GM12878 (cell line): ENCODE measurements around the gene AKR1A1. TPM values are rescaled to one million over a fixed set of nuclear protein-coding genes. Genes with fewer than 3 reads are reported as not detected.
A peak's percentile ranks its signal among the peaks of the same experiment; 100 is the strongest.

Experiments used
- CEBPB ChIP-seq, 2 experiments: fragments of 150-350 bp in 1 of 2; IDR thresholded peaks; 2 replicates each; pipeline ENCODE4 v1.6.1; 2012 to 2014; ENCODE audit warnings: low read depth in 2 of 2, low read length in 2 of 2, borderline replicate concordance in 1 of 2, inconsistent platforms in 1 of 2
- CREB1 ChIP-seq: IDR thresholded peaks from 2 replicates; pipeline ENCODE4 v1.6.1; 2012; ENCODE audit warnings: low read depth, mild to moderate bottlenecking, inconsistent platforms
- EED ChIP-seq: sonication (generic); IDR thresholded peaks from 2 replicates; pipeline ENCODE4 v1.6.1; 2016; ENCODE audit warnings: antibody characterized with exemption, low read depth
- EP300 ChIP-seq, 2 experiments: fragments of 150-350 bp in 1 of 2; IDR thresholded peaks; 2 replicates each; pipeline ENCODE4 v1.6.1; 2011 to 2012; ENCODE audit warnings: low read depth in 2 of 2, low read length in 2 of 2, borderline replicate concordance in 1 of 2, improper control_type of control experiment in 1 of 2, inconsistent platforms in 1 of 2; ENCODE audit not compliant: control insufficient read depth in 1 of 2
- ETV6 ChIP-seq, 2 experiments: fragments of 450-650 bp in 1 of 2; IDR thresholded peaks in 1 of 2; conservative IDR thresholded peaks in 1 of 2; 2 replicates each; pipeline ENCODE4 v1.6.1; 2014; ENCODE audit warnings: antibody characterized with exemption in 1 of 2, borderline replicate concordance in 1 of 2, low read depth in 1 of 2, mild to moderate bottlenecking in 1 of 2, moderate library complexity in 1 of 2
- FOS ChIP-seq: IDR thresholded peaks from 3 replicates; pipeline ENCODE4 v1.6.1; 2011; ENCODE audit warnings: borderline replicate concordance; ENCODE audit not compliant: insufficient read length; ENCODE audit errors: extremely low read depth
- HDGF ChIP-seq: fragments of 450-650 bp; IDR thresholded peaks from 2 replicates; pipeline ENCODE4 v1.6.1; 2016; ENCODE audit warnings: antibody characterized with exemption
- MEF2B ChIP-seq: fragments of 450-650 bp; IDR thresholded peaks from 2 replicates; pipeline ENCODE4 v1.6.1; 2018; ENCODE audit warnings: mild to moderate bottlenecking, moderate library complexity; ENCODE audit not compliant: partially characterized antibody, poor library complexity, severe bottlenecking
- MTA2 ChIP-seq: fragments of 450-650 bp; IDR thresholded peaks from 2 replicates; pipeline ENCODE4 v1.6.1; 2016; ENCODE audit warnings: low read depth, mild to moderate bottlenecking, moderate library complexity
- MTA3 ChIP-seq: IDR thresholded peaks from 2 replicates; pipeline ENCODE4 v1.6.1; 2012; ENCODE audit warnings: low read length, inconsistent platforms, borderline replicate concordance
- NR2F1 ChIP-seq: fragments of 450-650 bp; conservative IDR thresholded peaks from 2 replicates; pipeline ENCODE4 v1.6.1; 2017; ENCODE audit warnings: mild to moderate bottlenecking
- PAX8 ChIP-seq: fragments of 450-650 bp; IDR thresholded peaks from 2 replicates; pipeline ENCODE4 v1.6.1; 2017; ENCODE audit warnings: mild to moderate bottlenecking, moderate library complexity
- POU2F2 ChIP-seq: IDR thresholded peaks from 3 replicates; pipeline ENCODE4 v1.6.1; 2011; ENCODE audit warnings: low read depth, mild to moderate bottlenecking, low read length, borderline replicate concordance
- RFX5 ChIP-seq: IDR thresholded peaks from 2 replicates; pipeline ENCODE4 v1.6.1; 2011; ENCODE audit warnings: low read depth, low read length, improper control_type of control experiment
- SMAD1 ChIP-seq: fragments of 450-650 bp; IDR thresholded peaks from 2 replicates; pipeline ENCODE4 v1.6.1; 2018; ENCODE audit warnings: mild to moderate bottlenecking, low read depth; ENCODE audit not compliant: partially characterized antibody
- SRF ChIP-seq, 2 experiments: IDR thresholded peaks; 2 replicates each; pipeline ENCODE4 v1.6.1; 2011; ENCODE audit warnings: low read depth in 2 of 2, low read length in 2 of 2, mild to moderate bottlenecking in 1 of 2, moderate library complexity in 1 of 2
- STAT1 ChIP-seq: fragments of 450-650 bp; conservative IDR thresholded peaks from 2 replicates; pipeline ENCODE4 v1.6.1; 2014; ENCODE audit warnings: antibody characterized with exemption, mild to moderate bottlenecking
- TBL1XR1 ChIP-seq: IDR thresholded peaks from 2 replicates; pipeline ENCODE4 v1.6.1; 2012; ENCODE audit warnings: low read depth, low read length, improper control_type of control experiment
- YY1 ChIP-seq: IDR thresholded peaks from 2 replicates; pipeline ENCODE4 v1.6.1; 2011; ENCODE audit warnings: low read depth, mild to moderate bottlenecking, low read length
- ZNF207 ChIP-seq: fragments of 450-650 bp; IDR thresholded peaks from 2 replicates; pipeline ENCODE4 v1.6.1; 2014; ENCODE audit warnings: antibody characterized with exemption, mild to moderate bottlenecking, borderline replicate concordance
- ZNF217 ChIP-seq: fragments of 450-650 bp; IDR thresholded peaks from 2 replicates; pipeline ENCODE4 v1.6.1; 2017; ENCODE audit warnings: antibody characterized with exemption, mild to moderate bottlenecking
- ZNF384 ChIP-seq: IDR thresholded peaks from 2 replicates; pipeline ENCODE4 v1.6.1; 2012; ENCODE audit warnings: low read depth, mild to moderate bottlenecking, low read length, improper control_type of control experiment, borderline replicate concordance
- ZSCAN29 ChIP-seq: fragments of 450-650 bp; IDR thresholded peaks from 2 replicates; pipeline ENCODE4 v1.6.1; 2017; ENCODE audit warnings: mild to moderate bottlenecking, moderate library complexity
- polyA plus RNA-seq, 11 experiments: library from polyadenylated mRNA; depleted of rRNA in 4 of 11; unstranded in 6 of 11; stranded (reverse) in 5 of 11; fragments of >200 nt; fragmentation: Nextera tagmentation in 4 of 11; fragmentation: Illumina TruSeq in 1 of 11; extraction: Ambion mirVana in 4 of 11; extraction: Trizol in 1 of 11; gene quantifications; 1 replicate in 1 of 11; 2 replicates in 10 of 11; pipeline versions ENCODE4 v1.2.1 to v1.2.3, GENCODE V29; 2011 to 2016; ENCODE audit warnings: inconsistent platforms in 2 of 11, missing spikeins in 2 of 11, low read depth in 1 of 11
- total RNA-seq, 4 experiments: library from RNA; depleted of rRNA in 3 of 4; stranded (reverse); fragments of >200 nt in 3 of 4; fragmentation: Illumina TruSeq in 1 of 4; extraction: Trizol in 1 of 4; gene quantifications; 2 replicates each; pipeline versions ENCODE4 v1.2.1 to v1.2.3, GENCODE V29; 2013 to 2021
- TF ChIP-seq, protein P1 (sequence below): fragments of 450-650 bp; IDR thresholded peaks from 2 replicates; pipeline ENCODE4 v1.6.1; 2016; ENCODE audit warnings: mild to moderate bottlenecking
- TF ChIP-seq, protein P2 (sequence below): fragments of 450-650 bp; IDR thresholded peaks from 2 replicates; pipeline ENCODE4 v1.6.1; 2017; ENCODE audit warnings: mild to moderate bottlenecking, moderate library complexity

Gene AKR1A1
- total and polyA plus RNA-seq, 10 of the 15 experiments (the other 5 are each of a cell fraction or from before 2014, with no cell fraction given): 187 to 335 (median 241) TPM

DNA sequence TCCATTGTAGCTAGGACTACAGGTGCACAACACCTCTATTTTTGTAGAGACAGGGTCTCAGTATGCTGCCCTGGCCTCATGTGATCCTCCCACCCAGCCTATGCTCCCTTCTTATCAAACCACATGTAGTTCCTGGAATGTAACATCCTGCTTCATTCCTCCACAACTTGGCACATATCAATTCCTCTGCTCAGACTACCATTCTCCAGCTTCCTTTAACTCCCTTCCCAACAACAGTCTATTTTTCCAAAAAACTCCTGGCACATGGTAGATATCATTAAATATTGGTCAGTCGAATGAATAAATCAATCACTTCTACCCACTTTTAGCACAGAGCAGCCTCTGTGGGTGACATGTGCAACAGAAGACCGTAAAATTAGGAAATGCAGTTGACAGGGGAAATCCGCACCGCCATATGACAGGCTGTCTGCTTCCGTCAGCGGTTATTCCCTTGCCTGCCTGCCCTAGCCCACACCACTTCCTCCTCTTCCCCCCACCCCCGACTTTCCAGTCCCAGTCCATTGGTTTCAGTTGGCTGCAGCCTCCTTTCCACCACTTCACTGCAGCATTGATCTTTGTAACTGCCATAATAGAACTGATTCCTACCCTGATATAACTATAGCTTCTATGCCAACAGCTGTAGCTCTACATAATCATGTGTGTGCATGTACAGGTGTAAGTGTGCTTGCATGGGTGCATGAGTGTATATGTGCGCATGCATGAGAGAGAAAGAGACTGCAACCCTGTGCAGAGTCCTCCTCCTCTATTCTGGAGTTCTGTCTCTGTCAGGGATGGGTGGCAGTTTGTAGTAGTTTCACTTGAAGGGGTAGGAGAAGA is 6.8 kb upstream of the AKR1A1 start (continued):
- TF ChIP-seq POU2F2 (peak; percentile 57; the same call in 1 of the 3 replicates), ZNF217 (no peak), CREB1 (peak; percentile 80), STAT1 (no peak), MTA3 (no peak; the same call in 1 of the 2 replicates), EED (peak; percentile 100), TBL1XR1 (peak; percentile 88; the same call in 1 of the 2 replicates), ZNF384 (no peak), ZNF207 (no peak), SMAD1 (no peak), MEF2B (peak; percentile 72), SRF (IDR thresholded peaks at IDR 0.05; ENCODE audit: low read depth in 2 of 2, low read length in 2 of 2) (no peak), YY1 (peak; percentile 70), ETV6 (conservative IDR thresholded peaks at IDR 0.05 in 1 of 2, IDR thresholded peaks at IDR 0.05 in 1 of 2; ENCODE audit: borderline replicate concordance in 1 of 2, low read depth in 1 of 2) (peak in 1 of 2 experiments; percentile 99; a peak in 2 of 4 replicates), CEBPB (IDR thresholded peaks at IDR 0.05; ENCODE audit: borderline replicate concordance in 1 of 2, low read depth in 2 of 2, low read length in 2 of 2) (no peak), NR2F1 (peak; percentile 48), MTA2 (peak; percentile 86), HDGF (peak; percentile 51; the same call in 1 of the 2 replicates), FOS (no peak), PAX8 (no peak), EP300 (IDR thresholded peaks at IDR 0.05; ENCODE audit: borderline replicate concordance in 1 of 2, control insufficient read depth in 1 of 2, low read depth in 2 of 2, low read length in 2 of 2) (peak; percentile 84 to 93), ZSCAN29 (0 out of 2 replicates have a peak, but pooled peaks have one; percentile 21), RFX5 (no peak)
- TF ChIP-seq, protein P1, sequence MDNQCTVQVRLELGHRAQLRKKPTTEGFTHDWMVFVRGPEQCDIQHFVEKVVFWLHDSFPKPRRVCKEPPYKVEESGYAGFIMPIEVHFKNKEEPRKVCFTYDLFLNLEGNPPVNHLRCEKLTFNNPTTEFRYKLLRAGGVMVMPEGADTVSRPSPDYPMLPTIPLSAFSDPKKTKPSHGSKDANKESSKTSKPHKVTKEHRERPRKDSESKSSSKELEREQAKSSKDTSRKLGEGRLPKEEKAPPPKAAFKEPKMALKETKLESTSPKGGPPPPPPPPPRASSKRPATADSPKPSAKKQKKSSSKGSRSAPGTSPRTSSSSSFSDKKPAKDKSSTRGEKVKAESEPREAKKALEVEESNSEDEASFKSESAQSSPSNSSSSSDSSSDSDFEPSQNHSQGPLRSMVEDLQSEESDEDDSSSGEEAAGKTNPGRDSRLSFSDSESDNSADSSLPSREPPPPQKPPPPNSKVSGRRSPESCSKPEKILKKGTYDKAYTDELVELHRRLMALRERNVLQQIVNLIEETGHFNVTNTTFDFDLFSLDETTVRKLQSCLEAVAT: 0 out of 2 replicates have a peak, but pooled peaks have one; percentile 42
- TF ChIP-seq, protein P2, sequence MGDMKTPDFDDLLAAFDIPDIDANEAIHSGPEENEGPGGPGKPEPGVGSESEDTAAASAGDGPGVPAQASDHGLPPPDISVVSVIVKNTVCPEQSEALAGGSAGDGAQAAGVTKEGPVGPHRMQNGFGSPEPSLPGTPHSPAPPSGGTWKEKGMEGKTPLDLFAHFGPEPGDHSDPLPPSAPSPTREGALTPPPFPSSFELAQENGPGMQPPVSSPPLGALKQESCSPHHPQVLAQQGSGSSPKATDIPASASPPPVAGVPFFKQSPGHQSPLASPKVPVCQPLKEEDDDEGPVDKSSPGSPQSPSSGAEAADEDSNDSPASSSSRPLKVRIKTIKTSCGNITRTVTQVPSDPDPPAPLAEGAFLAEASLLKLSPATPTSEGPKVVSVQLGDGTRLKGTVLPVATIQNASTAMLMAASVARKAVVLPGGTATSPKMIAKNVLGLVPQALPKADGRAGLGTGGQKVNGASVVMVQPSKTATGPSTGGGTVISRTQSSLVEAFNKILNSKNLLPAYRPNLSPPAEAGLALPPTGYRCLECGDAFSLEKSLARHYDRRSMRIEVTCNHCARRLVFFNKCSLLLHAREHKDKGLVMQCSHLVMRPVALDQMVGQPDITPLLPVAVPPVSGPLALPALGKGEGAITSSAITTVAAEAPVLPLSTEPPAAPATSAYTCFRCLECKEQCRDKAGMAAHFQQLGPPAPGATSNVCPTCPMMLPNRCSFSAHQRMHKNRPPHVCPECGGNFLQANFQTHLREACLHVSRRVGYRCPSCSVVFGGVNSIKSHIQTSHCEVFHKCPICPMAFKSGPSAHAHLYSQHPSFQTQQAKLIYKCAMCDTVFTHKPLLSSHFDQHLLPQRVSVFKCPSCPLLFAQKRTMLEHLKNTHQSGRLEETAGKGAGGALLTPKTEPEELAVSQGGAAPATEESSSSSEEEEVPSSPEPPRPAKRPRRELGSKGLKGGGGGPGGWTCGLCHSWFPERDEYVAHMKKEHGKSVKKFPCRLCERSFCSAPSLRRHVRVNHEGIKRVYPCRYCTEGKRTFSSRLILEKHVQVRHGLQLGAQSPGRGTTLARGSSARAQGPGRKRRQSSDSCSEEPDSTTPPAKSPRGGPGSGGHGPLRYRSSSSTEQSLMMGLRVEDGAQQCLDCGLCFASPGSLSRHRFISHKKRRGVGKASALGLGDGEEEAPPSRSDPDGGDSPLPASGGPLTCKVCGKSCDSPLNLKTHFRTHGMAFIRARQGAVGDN: peak; percentile 59
